DLD1 (cell line): ENCODE results near the gene ZNF512.
"Not testable (repeated sequence)": the region's sequence is repeated elsewhere in the genome, so short reads cannot be mapped to it uniquely, and the experiment has no call there.

Source experiments
- in situ Hi-C: cut with HindIII; loops from 2 replicates; pipeline ENCODE4 v1.10.0; 2017; ENCODE audit warnings: low sequenced_read_pairs

The ZNF512 gene

DNA sequence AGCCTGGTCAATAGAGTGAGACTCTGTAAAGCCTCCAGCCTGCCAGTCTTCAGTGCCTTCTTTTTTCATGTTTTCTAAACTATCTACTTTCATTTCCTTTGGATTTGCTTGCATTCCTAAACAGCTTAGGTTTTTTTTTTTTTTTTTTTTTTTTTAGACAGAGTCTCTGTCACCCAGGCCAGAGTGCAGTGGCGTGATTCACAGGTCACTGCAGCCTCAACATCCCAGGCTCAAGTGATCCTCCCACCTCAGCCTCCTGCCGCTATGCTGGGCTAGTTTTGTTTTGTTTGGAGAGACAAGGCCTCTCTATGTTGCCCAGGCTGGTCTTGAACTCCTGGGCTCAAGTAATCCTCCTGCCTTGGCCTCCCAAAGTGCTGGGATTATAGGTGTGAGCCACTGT, 47.4 kb downstream of the ZNF512 start:
- in situ Hi-C loops, result not testable (repeated sequence)

DNA sequence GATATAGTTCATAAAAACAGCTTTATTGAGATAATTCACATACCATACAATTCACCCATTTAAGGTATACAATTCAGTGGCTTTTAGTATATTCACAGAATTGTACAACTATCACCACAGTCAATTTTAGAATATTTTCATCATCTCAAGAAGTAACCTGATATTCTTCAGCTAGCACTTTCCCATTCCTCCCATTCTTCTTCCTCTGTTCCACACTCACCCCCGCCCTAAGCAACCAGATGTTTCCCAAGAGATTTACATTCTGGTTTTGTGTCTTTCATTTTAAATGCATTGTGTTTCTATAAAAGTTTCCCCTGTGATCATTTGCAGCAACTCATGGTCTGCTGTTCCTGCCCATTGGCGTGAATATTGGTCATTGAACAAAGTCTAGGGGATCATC, 51.4 kb downstream of the ZNF512 start:
- in situ Hi-C loops, result no loop called here

DNA sequence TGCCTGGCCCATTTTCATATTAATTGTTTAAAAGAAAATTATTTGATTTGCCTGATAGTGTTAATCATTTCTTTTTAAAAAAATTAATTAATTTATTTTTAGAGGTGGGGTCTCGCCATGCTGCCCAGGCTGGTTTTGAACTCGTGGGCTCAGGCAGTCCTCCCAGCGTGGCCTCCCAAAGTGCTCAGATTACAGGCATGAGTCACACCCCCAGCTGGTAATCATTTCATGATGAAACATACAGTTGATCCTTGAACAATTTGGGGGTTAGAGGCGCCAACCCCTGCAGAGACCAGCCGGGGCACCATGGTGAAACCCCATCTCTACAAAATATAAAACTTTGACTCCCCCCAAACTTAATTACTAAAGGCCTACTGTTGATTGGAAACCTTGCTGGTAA, 53.9 kb downstream of the ZNF512 start:
- in situ Hi-C loops, result no loop called here

DNA sequence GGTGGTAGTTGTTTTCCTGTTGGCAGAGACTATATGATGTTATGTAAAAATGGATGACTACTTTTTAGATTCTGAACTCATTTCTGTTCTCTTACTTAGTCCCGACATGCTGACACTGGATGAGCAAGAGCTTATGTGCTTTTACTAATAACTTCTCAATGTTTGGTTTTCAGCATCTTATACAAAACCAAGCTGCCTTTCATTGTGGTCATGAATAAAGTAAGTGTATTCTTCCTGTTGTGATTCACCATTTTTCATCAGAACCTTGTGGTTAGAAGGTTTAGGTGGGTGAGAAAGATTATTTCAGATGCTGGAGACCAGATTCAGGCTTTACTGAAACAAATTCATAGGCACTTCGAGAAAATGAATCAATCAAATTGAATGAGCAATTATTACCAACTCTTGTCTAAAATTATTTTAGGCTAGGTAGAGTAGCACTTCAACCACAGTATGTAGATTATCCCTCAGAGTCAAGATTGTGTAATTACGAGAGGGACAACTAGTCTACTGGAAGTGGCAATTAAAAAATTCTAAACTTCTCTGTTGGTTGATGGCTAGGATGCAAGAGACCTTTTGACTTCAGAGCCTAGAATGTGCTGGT, 55.3 kb downstream of the ZNF512 start:
- in situ Hi-C loops, result no loop called here

DNA sequence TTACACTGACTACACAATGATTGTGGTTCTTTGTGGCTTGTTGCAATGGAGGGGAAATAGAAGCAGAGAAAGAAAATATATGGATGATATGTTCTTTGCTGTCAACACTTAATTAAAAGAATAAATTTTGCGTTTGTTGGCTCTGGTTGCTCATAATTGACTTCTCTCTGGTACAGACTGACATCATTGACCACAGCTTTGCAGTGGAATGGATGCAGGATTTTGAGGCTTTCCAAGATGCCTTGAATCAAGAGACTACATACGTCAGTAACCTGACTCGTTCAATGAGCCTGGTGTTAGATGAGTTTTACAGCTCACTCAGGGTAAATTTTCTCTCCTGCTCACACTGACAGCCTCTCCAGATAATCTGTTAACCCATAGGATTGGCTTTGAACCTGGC, 55.9 kb downstream of the ZNF512 start:
- in situ Hi-C loops, result no loop called here

DNA sequence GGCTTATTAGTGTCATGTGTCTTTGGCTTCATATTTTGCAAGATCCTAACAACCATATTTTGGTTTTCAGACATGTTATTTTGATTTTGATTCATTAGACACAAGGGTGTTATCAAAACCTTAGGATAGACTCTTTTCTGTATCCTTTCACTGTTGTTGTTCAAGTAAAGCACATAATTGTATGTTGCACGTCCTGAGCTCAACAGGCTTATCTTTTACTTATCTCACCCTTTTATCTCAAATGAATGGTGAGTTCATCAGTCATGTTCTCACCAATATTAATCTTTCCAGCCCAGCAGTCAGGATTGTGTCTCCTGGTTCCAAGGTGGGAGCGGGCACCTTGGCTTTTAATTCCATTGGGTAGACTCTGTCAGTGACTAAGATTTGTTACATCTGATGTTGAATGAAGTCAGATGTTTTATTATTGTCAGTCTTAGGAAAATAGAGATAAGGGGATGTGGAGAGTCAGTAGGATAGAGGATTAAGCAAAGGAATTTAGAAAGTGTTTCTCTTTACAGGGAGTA, 57.9 kb downstream of the ZNF512 start:
- in situ Hi-C loops, result no loop called here

GRCh38 chr2:27645197-27645596, 62.4 kb downstream of the ZNF512 start:
- in situ Hi-C loops, result no loop called here

GRCh38 chr2:27647289-27647688, 64.4 kb downstream of the ZNF512 start:
- in situ Hi-C loops, result no loop called here

DNA sequence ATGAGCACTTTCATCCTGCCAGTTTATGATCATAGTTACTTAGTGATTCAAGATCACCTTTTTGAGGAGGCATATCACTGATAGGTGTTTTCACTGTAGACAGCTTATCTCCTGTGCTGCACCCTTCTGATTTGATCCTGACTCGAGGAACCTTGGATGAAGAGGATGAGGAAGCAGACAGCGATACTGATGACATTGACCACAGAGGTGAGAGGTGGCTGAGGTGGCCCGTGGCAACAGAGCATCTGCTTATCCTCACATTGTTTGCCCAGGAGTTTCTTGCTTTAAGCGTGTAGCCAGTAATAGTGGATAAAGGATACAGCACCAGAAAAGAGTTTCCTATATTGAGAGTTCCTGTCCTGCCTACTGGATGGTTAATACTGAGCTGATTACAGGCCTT, 64.9 kb downstream of the ZNF512 start:
- in situ Hi-C loops, result no loop called here

GRCh38 chr2:27651056-27651455, 68.2 kb downstream of the ZNF512 start:
- in situ Hi-C loops, result no loop called here

DNA sequence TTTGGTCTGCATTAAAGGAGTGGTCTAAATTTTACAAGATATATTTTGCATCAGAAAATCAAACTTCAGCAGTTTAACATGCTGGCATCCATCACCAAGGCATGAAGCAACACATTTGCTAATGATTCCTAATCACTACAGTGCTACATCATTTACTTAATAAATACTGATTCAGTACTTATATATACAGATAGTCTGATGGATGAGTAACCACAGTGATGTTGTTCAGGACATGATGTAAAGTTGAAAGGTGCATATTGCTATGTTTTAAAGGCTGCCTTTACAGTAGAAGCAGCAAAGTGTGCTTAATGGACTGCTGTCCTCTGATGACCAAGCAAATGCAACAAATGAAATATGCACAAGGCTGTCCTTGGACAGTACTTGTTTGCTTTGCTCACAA, 69.5 kb downstream of the ZNF512 start:
- in situ Hi-C loops, result no loop called here

- in situ Hi-C loops, result no loop called here
Measured at GRCh38 chr2:27652790-27653189, 69.9 kb downstream of the ZNF512 start.

GRCh38 chr2:27653397-27653796, 70.6 kb downstream of the ZNF512 start:
- in situ Hi-C loops, result no loop called here

- in situ Hi-C loops, result no loop called here
Measured at GRCh38 chr2:27655155-27655951, 72.5 kb downstream of the ZNF512 start.

DNA sequence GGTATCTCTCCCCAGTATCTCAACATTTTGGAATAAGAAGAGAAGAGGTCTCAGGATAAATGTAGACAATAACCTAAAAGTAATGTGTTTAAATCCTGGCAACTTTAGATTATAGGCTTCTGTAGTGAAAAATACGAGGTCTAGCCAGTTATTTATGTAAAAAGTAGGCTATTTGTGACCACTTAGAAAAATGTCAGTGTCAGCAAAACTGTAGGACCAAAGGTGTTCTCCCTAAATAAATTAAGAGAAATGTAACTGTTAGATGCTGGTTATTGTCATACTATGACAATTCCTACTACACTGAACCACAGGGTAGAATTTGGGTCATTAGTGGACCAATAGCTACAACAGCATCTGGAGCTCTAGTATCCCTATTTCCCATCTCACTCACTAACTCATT, 78.5 kb downstream of the ZNF512 start:
- in situ Hi-C loops, result no loop called here

DNA sequence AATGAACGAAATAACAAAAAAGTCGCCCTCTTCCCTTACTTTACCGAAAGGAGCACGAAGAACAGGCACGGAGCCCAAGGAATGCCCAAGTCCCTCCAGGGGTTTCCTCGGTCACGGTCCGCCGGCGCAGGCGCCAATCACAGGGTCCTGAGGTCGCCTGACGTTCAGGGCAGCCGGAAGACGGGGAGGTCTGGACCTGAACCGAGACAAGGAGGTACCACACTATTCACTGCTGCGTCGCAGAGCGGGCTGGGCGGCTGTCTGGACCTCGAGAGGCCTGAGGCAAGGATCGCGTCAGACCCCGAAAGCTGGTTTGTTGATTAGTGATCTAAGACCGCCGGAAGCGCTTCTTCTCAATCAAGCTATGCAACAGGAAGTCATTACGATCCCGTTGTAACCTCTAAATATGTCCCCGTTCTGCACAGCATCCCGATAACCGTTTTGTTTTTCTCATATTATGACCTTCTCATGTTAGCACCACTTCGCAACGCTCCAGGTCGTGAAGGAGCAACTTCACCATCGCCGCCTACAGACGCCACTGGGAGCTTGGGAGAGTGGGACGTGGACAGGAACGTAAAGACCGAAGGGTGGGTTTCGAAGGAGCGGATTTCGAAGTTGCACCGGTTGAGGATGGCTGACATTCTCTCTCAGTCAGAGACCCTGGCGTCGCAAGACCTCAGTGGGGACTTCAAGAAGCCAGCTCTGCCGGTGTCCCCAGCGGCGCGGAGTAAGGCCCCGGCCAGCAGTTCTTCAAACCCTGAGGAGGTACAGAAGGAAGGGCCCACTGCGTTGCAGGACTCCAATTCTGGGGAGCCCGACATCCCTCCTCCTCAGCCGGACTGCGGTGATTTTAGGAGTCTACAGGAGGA, 80.7 kb downstream of the ZNF512 start, which contains the start of the genes SLC4A1AP and SUPT7L:
TSS of gene SLC4A1AP (plus strand) at position 605 of the 869 bp plus-strand sequence. CDS start at position 631, 26 bp downstream.
TSS of gene SUPT7L (minus strand) at position 330 of the 869 bp plus-strand sequence. CDS start 1,422 bp downstream, outside the sequence.
- in situ Hi-C loops, result no loop called here

GRCh38 chr2:27664154-27664574, 81.3 kb downstream of the ZNF512 start:
- in situ Hi-C loops, result no loop called here

GRCh38 chr2:27664622-27665363, 82.0 kb downstream of the ZNF512 start:
- in situ Hi-C loops, result no loop called here

GRCh38 chr2:27667446-27667845, 84.6 kb downstream of the ZNF512 start:
- in situ Hi-C loops, result no loop called here

GRCh38 chr2:27671235-27671634, 88.4 kb downstream of the ZNF512 start:
- in situ Hi-C loops, result no loop called here
